GM21529 (cell line): ENCODE measurements around the gene ARL11.
"Not testable (repeated sequence)": the region's sequence is repeated elsewhere in the genome, so short reads cannot be mapped to it uniquely, and the experiment has no call there.

Experiments used
- ATAC-seq: cut with Tn5 transposase; IDR thresholded peaks from one replicate; pipeline ENCODE4 v1.9.1; 2021; ENCODE audit not compliant: unreplicated experiment

The ARL11 gene

DNA sequence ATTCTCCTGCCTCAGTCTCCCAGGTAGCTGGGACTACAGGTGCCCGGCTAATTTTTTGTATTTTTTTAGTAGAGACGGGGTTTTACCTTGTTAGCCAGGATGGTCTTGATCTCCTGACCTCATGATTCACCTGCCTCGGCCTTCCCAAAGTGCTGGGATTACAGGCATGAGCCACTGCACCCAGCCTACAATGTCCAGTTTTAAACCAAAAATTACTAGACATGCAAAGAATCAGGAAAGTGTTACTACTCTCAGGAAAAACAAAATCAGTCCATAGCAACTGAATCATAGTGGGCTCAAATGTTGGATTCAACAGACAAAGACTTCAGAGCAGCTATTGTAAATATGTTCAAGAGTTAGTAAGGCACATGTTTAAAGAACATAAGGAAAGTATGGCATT is 16.3 kb upstream of the ARL11 start:
- not testable (repeated sequence) for ATAC-seq

- no peak for ATAC-seq
These were observed 12.3 kb upstream of the ARL11 start for GRCh38 chr13:49615836-49616675.

- no peak for ATAC-seq
These were observed 11.6 kb upstream of the ARL11 start for GRCh38 chr13:49616676-49617065.

DNA sequence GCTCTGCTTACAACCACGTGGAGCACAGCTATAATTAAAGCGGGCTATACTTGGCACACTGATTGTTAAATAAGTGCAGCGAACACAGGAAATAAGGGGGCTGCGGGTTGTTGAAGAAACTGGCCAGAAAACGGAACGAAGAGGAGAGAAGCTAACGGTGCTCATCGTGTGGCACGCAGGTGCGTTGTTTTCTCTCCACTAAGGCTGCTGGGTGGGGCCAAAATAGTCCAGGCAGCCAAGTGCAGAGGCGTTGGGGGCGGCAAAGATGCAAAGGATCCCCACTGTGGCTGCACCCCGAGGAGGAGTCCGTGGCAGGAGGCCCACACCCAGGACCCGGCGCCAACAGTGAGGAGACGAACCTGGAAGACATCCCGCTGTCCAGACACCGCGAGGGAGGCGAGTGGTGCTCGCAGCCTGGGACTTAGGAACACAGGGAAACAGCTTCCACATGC is 8.1 kb upstream of the ARL11 start:
- ATAC-seq = peak; percentile 76

GRCh38 chr13:49622174-49622946 is 5.9 kb upstream of the ARL11 start:
- ATAC-seq = no peak

- no peak for ATAC-seq
These were observed 4.1 kb upstream of the ARL11 start for GRCh38 chr13:49624229-49624628.

DNA sequence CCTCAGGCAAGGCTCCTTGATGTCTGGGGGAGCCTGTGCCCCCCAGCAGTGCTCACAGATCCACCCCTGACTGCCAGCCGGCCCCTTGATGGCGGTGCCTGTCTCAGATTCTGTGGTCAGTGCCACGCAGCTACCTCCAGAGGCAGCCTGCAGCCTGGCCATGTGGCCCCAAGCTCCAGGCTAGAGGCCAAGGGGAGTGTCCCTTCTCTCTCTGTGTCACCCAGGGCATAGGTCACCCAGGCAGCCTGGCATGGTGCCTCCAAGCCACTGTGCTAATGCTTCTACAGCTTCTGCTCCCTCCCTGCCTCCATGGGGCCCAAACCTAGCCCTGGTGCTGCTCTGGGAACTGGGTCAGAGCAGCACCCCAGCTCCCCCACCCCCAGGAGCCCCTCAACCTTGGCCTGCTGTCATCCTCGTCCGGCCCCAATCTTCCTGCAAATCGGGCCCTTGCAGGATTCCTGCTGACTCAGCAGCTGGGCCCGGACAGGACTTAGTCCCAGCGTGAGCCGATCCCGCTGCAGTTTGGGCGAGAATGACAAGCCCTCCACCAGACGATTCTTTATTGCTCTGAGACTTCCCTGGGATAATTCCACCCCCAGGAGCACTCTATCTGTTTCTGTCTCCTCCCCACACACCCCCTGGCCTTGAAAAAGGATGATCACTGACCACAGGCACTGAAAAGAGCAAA is 2.8 kb upstream of the ARL11 start:
- ATAC-seq = no peak

DNA sequence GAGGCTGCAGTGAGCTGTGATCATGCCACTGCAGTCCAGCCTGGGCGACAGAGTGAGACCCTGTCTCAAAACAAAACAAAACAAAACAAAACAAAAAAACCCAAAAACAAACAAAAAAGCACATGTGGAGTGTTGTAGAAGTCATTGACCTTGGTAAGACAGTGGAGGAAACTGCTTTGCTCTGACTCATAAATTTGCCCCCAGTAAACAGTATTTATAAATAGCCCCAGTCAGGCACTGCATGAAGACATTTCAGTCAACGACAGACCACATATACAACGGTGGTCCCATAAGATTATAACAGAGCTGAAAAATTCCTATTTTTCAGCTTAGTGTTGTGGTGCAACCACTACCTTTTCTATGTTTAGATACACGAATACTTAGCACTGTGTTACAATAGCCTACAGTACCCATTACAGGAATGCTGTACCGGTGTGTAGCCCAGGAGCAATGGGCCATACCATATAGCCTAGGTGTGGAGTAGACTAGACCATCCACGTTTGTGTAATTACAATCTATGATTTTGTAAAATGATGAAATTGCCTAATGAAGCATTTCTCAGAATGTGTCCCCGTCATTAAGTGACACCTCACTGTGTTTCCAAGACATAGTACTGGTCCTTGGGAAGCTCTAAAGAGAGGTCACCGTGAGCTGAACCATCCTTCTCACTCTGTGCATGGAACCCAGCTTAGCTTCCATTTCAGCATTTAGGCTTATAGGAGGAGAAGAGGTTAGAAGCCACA is 1.1 kb downstream of the ARL11 start:
- ATAC-seq = no peak

GRCh38 chr13:49629947-49630346 is 1.6 kb downstream of the ARL11 start:
- ATAC-seq = no peak

DNA sequence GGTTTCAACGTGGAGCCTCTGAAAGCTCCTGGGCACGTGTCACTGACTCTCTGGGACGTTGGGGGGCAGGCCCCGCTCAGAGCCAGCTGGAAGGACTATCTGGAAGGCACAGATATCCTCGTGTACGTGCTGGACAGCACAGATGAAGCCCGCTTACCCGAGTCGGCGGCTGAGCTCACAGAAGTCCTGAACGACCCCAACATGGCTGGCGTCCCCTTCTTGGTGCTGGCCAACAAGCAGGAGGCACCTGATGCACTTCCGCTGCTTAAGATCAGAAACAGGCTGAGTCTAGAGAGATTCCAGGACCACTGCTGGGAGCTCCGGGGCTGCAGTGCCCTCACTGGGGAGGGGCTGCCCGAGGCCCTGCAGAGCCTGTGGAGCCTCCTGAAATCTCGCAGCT is 2.3 kb downstream of the ARL11 start:
- ATAC-seq = no peak

DNA sequence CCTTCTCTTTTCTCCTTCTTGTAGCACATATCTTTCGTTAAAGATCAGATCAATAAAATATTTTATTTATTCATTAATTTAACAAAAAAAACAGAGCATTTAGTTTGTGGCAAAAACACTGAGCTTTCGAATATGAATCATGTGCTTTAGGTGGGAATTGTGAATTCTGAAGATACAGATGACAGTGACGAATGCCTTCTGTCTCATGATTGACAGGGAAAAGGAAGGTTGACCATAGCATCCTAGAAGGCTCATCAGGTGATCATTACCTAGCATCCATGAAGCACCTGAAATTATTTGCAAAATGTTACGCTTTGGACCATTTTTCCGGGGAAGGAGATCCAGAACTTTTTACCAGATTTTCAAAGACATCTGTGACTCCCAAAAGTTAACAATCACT is 3.8 kb downstream of the ARL11 start:
- no peak for ATAC-seq

- no peak for ATAC-seq
These were observed 5.4 kb downstream of the ARL11 start for GRCh38 chr13:49633710-49634109.

GRCh38 chr13:49635599-49636433 is 7.5 kb downstream of the ARL11 start:
- no peak for ATAC-seq

- ATAC-seq = no peak
These were observed 8.4 kb downstream of the ARL11 start for GRCh38 chr13:49636705-49637104.

DNA sequence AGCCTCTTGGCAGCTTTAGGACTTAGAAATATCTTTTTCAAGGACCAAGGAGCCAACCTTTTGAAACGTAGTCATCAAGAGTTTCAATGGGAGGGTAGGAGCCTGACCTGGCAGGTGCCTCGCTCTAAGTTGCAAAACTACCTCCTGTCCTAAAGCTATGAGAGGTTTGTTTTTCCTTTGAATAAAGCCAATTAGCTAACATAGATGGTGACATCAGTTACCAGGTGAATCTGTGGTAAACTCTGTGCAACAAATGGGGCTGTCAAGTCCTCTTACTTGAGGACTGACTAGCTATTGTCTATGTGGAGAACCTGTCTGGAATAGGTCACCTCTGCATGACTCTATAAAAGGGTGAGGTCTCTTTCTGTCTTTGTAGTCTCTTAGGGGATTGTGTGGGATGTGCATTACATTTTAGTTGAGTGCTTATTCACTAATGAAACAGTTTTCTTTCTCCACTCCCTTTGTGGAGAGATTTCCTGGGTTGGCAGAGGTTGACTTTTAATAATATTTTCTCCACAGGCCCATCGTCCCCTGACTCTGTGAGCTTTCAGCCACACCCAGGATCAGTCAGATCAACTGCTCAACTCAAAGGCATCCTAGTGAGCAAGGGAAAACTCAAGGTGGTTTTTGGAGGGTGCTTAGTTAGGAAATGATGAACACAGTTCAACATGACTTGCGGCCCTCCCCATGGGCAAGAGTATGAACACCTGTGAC is 9.9 kb downstream of the ARL11 start:
- ATAC-seq = no peak

GRCh38 chr13:49638744-49639072 is 10.4 kb downstream of the ARL11 start:
- ATAC-seq = no peak

- ATAC-seq = no peak
These were observed 13.5 kb downstream of the ARL11 start for GRCh38 chr13:49641801-49642291.

DNA sequence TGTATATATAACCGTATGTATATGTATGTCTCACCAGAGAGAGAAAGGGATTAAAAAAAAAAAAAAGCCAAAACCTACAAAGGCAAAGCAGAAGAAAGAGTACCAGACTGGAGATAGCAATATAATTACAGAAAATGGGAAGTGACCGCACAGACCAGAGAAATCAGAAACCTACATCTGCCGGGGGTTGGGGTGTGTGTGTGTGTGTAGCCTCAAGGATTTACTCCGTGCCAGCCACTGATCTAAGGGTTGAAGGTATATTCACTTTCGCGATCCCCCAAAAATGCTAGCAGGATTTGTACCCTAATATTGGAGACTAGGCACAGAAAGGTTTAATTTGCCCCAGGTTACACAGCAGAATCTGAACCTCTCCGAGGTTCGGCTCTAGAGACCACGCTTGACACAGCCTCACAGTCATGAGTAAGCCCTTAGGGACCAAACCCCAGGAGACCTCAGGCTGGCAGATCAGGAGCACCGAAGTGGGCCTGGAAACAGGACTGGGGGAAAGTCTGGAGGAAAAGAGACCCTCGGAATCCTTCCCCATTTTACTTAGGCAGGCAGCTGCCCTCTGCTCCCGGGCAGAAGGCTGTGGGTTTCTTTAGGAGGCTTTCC is 14.8 kb downstream of the ARL11 start:
- no peak for ATAC-seq

- no peak for ATAC-seq
These were observed 17.1 kb downstream of the ARL11 start for GRCh38 chr13:49645451-49645850.
